HCT116 (cell line): Measurements from ENCODE around the gene TAX1BP1. TPM values are rescaled to one million over a fixed set of nuclear protein-coding genes. Genes with fewer than 3 reads are reported as not detected.

ENCODE experiments used
- ATAC-seq: fragments of 200-7000 bp; cut with Tn5 transposase; 2 replicates; pipeline ENCODE4 v1.9.1; 2020; ENCODE audit warnings: mild to moderate bottlenecking, moderate library complexity
- BruUV-seq: library from RNA; stranded (reverse); fragments of 400-500 nt; replicated peaks from 2 replicates; lab custom pipeline; 2021; lab: Mats Ljungman, UMichigan
- CTCF ChIA-PET: fragments of 300-600 bp; sonication (Branson Sonifier 250); formaldehyde crosslinking; loops from one replicate; lab custom pipeline; 2021; ENCODE audit warnings: antibody characterized with exemption; lab: Charles Lee
- POLR2A ChIA-PET: fragments of 300-600, 350-600 bp; sonication (Branson Sonifier 250); formaldehyde crosslinking; loops from one replicate; lab custom pipeline; 2021; ENCODE audit warnings: antibody characterized with exemption; lab: Charles Lee
- RAD21 ChIA-PET, 2 experiments: fragments of 300-600 bp; sonication (Branson Sonifier 250); formaldehyde crosslinking; loops; one replicate each; lab custom pipeline; 2023; ENCODE audit warnings: low total read pairs in 2 of 2; ENCODE audit not compliant: uncharacterized antibody in 2 of 2, unreplicated experiment in 2 of 2, low non-redundant PET in 1 of 2; lab: Charles Lee
- DNase-seq: peaks from one replicate; pipeline ENCODE4 v3.0.0-alpha.2; 2010; ENCODE audit warnings: low read depth, low spot score
- H2AFZ ChIP-seq: fragments of 200-600 bp; shearing (Covaris generic), sonication (generic); 2 replicates; pipeline ENCODE4 v1.6.1; 2017; ENCODE audit warnings: low read depth, mixed run types, mixed read lengths, antibody characterized with exemption, low read length; ENCODE audit not compliant: poor library complexity, severe bottlenecking
- H3K27ac ChIP-seq: 2 replicates; pipeline ENCODE4 v1.5.1; 2012; ENCODE audit warnings: low read depth, low read length
- H3K27me3 ChIP-seq: fragments of 200-600 bp; sonication (generic); 2 replicates; pipeline ENCODE4 v1.6.1; 2016; ENCODE audit warnings: mixed run types, low read length, mixed read lengths; ENCODE audit not compliant: insufficient read depth
- H3K36me3 ChIP-seq, 2 experiments: fragments of 200-500 bp in 1 of 2; fragments of 200-600 bp in 1 of 2; sonication (Bioruptor generic) in 1 of 2; sonication (generic) in 1 of 2; 2 replicates each; pipeline versions ENCODE4 v1.5.1 to v1.6.1; 2014 to 2016; ENCODE audit warnings: low read length in 2 of 2, inconsistent platforms in 1 of 2, mixed read lengths in 1 of 2, mixed run types in 1 of 2; ENCODE audit not compliant: insufficient read depth in 2 of 2, control insufficient read depth in 1 of 2
- H3K4me1 ChIP-seq, 2 experiments: fragments of 200-600 bp in 1 of 2; sonication (generic) in 1 of 2; 2 replicates each; pipeline versions ENCODE4 v1.5.1 to v1.6.1; 2012 to 2017; ENCODE audit warnings: low read length in 2 of 2, inconsistent platforms in 1 of 2, mild to moderate bottlenecking in 1 of 2, mixed read lengths in 1 of 2, mixed run types in 1 of 2, moderate library complexity in 1 of 2; ENCODE audit not compliant: insufficient read depth in 2 of 2, control insufficient read depth in 1 of 2
- H3K4me2 ChIP-seq: fragments of 200-600 bp; sonication (generic); 2 replicates; pipeline ENCODE4 v1.6.1; 2017; ENCODE audit warnings: mixed run types, low read length, mixed read lengths
- H3K4me3 ChIP-seq, 2 experiments: fragments of 200-600 bp in 1 of 2; sonication (generic) in 1 of 2; replicated peaks in 1 of 2; 2 replicates each; pipeline ENCODE4 v1.5.1; 2011 to 2016; ENCODE audit warnings: low read length in 2 of 2, control low read depth in 1 of 2, low read depth in 1 of 2, mild to moderate bottlenecking in 1 of 2, mixed read lengths in 1 of 2, mixed run types in 1 of 2
- H3K79me2 ChIP-seq: fragments of 200-600 bp; sonication (generic); 2 replicates; pipeline ENCODE4 v1.6.1; 2017; ENCODE audit warnings: mild to moderate bottlenecking, mixed run types, low read length, moderate library complexity, mixed read lengths; ENCODE audit not compliant: insufficient read depth
- H3K9ac ChIP-seq: fragments of 200-600 bp; sonication (generic); 2 replicates; pipeline ENCODE4 v1.6.1; 2016; ENCODE audit warnings: low read length, mixed read lengths
- H3K9me2 ChIP-seq: fragments of 200-600 bp; sonication (generic), shearing (Covaris generic); 2 replicates; pipeline ENCODE4 v1.6.1; 2017; ENCODE audit warnings: mixed run types, mild to moderate bottlenecking, moderate library complexity; ENCODE audit not compliant: insufficient read depth
- H3K9me3 ChIP-seq, 2 experiments: fragments of 200-500 bp in 1 of 2; fragments of 200-600 bp in 1 of 2; sonication (Bioruptor generic) in 1 of 2; sonication (generic) in 1 of 2; 2 replicates each; pipeline ENCODE4 v1.6.1; 2014 to 2017; ENCODE audit warnings: low read length in 2 of 2, mixed read lengths in 2 of 2, inconsistent platforms in 1 of 2, low read depth in 1 of 2, mild to moderate bottlenecking in 1 of 2, mixed run types in 1 of 2, moderate library complexity in 1 of 2; ENCODE audit not compliant: control insufficient read depth in 1 of 2, insufficient read depth in 1 of 2
- H4K20me1 ChIP-seq: fragments of 200-600 bp; sonication (generic), shearing (Covaris generic); 2 replicates; pipeline ENCODE4 v1.6.1; 2017; ENCODE audit warnings: mixed run types, mild to moderate bottlenecking, moderate library complexity; ENCODE audit not compliant: insufficient read depth
- EGR1 ChIP-seq: IDR thresholded peaks from 2 replicates; pipeline ENCODE4 v1.6.1; 2012; ENCODE audit warnings: low read depth
- EZH2phosphoT487 ChIP-seq: fragments of 200-600 bp; IDR thresholded peaks from 2 replicates; pipeline ENCODE4 v1.6.1; 2018; ENCODE audit warnings: antibody characterized with exemption, borderline replicate concordance
- JUND ChIP-seq: IDR thresholded peaks from 2 replicates; pipeline ENCODE4 v1.6.1; 2012
- SIN3A ChIP-seq: IDR thresholded peaks from 2 replicates; pipeline ENCODE4 v1.6.1; 2012; ENCODE audit warnings: low read depth
- TCF7L2 ChIP-seq: IDR thresholded peaks from 2 replicates; pipeline ENCODE4 v1.7.0; 2011; ENCODE audit warnings: borderline replicate concordance, inconsistent platforms; ENCODE audit not compliant: insufficient read depth, insufficient read length; ENCODE audit errors: extremely low read depth
- YY1 ChIP-seq: IDR thresholded peaks from 2 replicates; pipeline ENCODE4 v1.6.1; 2011; ENCODE audit warnings: low read length, low read depth, moderate library complexity, mild to moderate bottlenecking; ENCODE audit not compliant: insufficient replicate concordance; ENCODE audit errors: extremely low read depth
- ZNF274 ChIP-seq: fragments of 200-500 bp; sonication (Bioruptor generic); IDR thresholded peaks from 2 replicates; pipeline ENCODE4 v1.6.1; 2014; ENCODE audit warnings: mild to moderate bottlenecking, low read depth, low read length, inconsistent platforms
- intact Hi-C: fragments of 100-400 bp; cut with micrococcal nuclease; formaldehyde crosslinking; loops from 2 replicates; pipeline ENCODE4 v1.10.0; 2022
- total RNA-seq: library from RNA; stranded (reverse); gene quantifications from one replicate; pipeline ENCODE4 v1.2.1, GENCODE V29; 2021; ENCODE audit not compliant: unreplicated experiment
- TF ChIP-seq, protein P1 (sequence below): IDR thresholded peaks from 2 replicates; pipeline ENCODE4 v1.6.1; 2012; ENCODE audit warnings: low read depth
- TF ChIP-seq, protein P2 (sequence below), 3 experiments: fragments of 200-600 bp in 1 of 3; sonication (generic) in 1 of 3; IDR thresholded peaks in 2 of 3; conservative IDR thresholded peaks in 1 of 3; 2 replicates each; pipeline ENCODE4 v1.5.1; 2012 to 2017; ENCODE audit warnings: low read depth in 2 of 3, low read length in 2 of 3, antibody characterized with exemption in 1 of 3, borderline replicate concordance in 1 of 3, control low read depth in 1 of 3, mild to moderate bottlenecking in 1 of 3, mixed read lengths in 1 of 3, mixed run types in 1 of 3, moderate library complexity in 1 of 3; ENCODE audit not compliant: insufficient read depth in 1 of 3
- TF ChIP-seq, protein P3 (sequence below): IDR thresholded peaks from 2 replicates; pipeline ENCODE4 v1.6.1; 2012

Gene TAX1BP1
- total RNA-seq, 1 experiment from 2014 or later: 68.1 TPM

DNA sequence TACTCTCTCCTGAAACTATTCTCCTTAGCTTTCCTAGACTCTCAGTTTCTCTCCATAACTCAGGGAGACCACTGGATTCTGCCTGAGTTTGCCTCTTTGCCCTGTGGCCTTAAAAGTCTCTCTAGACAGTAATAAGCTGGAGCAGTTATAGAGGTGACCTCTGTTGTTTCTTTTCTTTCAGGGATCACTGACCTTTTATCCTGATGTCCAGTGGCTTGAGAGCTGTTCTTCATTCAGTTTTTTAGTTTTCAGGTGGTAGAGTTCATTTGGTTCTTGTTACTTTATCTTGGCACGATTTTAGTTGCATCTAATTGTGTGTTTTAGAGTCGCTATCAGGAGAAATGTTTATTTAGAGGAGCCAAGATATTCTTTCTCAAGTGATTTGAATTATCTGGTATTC lies 37.7 kb downstream of the TAX1BP1 start:
- no TSS peak for BruUV-seq
- Histone ChIP-seq H3K4me2 (no peak overlapping the region), H3K4me1 (no peaks in the 10 kb centered on the region; a peak in 1 of 4 replicates), H3K9me2 (no peaks in the 10 kb centered on the region), H3K9ac (no peak overlapping the region), H3K27me3 (no peaks in the 10 kb centered on the region), H3K4me3 (no peak overlapping the region), H3K36me3 (no peaks in the 10 kb centered on the region), H4K20me1 (no peaks in the 10 kb centered on the region), H3K9me3 (no peaks in the 10 kb centered on the region), H3K79me2 (peaks cover 16% of the 10 kb centered on the region; the same call in 1 of the 2 replicates), H2AFZ (no peak overlapping the region), H3K27ac (no peak overlapping the region)
- ChIA-PET RAD21 (interaction anchor here in 1 of 2 experiments (0.7 kb wide), 1 partner anchor 311 kb away, joined by 5 read pairs; no protein-coding TSS in a partner anchor), POLR2A (no interaction called here), CTCF (no interaction called here)
- ATAC-seq (no peak), DNase-seq (no peak)
- intact Hi-C loops: loop anchor here (10.0 kb wide), 1 partner anchor 193 kb away; no protein-coding TSS in a partner anchor
- no peak for TF ChIP-seq TCF7L2
- TF ChIP-seq SIN3A: no peak

- BruUV-seq: TSS peak; percentile 4
- TF ChIP-seq SIN3A: no peak
- TF ChIP-seq, protein P1, sequence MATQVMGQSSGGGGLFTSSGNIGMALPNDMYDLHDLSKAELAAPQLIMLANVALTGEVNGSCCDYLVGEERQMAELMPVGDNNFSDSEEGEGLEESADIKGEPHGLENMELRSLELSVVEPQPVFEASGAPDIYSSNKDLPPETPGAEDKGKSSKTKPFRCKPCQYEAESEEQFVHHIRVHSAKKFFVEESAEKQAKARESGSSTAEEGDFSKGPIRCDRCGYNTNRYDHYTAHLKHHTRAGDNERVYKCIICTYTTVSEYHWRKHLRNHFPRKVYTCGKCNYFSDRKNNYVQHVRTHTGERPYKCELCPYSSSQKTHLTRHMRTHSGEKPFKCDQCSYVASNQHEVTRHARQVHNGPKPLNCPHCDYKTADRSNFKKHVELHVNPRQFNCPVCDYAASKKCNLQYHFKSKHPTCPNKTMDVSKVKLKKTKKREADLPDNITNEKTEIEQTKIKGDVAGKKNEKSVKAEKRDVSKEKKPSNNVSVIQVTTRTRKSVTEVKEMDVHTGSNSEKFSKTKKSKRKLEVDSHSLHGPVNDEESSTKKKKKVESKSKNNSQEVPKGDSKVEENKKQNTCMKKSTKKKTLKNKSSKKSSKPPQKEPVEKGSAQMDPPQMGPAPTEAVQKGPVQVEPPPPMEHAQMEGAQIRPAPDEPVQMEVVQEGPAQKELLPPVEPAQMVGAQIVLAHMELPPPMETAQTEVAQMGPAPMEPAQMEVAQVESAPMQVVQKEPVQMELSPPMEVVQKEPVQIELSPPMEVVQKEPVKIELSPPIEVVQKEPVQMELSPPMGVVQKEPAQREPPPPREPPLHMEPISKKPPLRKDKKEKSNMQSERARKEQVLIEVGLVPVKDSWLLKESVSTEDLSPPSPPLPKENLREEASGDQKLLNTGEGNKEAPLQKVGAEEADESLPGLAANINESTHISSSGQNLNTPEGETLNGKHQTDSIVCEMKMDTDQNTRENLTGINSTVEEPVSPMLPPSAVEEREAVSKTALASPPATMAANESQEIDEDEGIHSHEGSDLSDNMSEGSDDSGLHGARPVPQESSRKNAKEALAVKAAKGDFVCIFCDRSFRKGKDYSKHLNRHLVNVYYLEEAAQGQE: no peak
- TF ChIP-seq JUND: no peak
- TF ChIP-seq, protein P2, sequence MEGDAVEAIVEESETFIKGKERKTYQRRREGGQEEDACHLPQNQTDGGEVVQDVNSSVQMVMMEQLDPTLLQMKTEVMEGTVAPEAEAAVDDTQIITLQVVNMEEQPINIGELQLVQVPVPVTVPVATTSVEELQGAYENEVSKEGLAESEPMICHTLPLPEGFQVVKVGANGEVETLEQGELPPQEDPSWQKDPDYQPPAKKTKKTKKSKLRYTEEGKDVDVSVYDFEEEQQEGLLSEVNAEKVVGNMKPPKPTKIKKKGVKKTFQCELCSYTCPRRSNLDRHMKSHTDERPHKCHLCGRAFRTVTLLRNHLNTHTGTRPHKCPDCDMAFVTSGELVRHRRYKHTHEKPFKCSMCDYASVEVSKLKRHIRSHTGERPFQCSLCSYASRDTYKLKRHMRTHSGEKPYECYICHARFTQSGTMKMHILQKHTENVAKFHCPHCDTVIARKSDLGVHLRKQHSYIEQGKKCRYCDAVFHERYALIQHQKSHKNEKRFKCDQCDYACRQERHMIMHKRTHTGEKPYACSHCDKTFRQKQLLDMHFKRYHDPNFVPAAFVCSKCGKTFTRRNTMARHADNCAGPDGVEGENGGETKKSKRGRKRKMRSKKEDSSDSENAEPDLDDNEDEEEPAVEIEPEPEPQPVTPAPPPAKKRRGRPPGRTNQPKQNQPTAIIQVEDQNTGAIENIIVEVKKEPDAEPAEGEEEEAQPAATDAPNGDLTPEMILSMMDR (IDR thresholded peaks at IDR 0.05 in 2 of 3, conservative IDR thresholded peaks at IDR 0.05 in 1 of 3; ENCODE audit: borderline replicate concordance in 1 of 3, insufficient read depth in 1 of 3, low read depth in 2 of 3, low read length in 2 of 3): no peak
- no peak for TF ChIP-seq EZH2phosphoT487
- TF ChIP-seq TCF7L2: no peak
- TF ChIP-seq EGR1: no peak
- TF ChIP-seq YY1: no peak
- TF ChIP-seq, protein P3, sequence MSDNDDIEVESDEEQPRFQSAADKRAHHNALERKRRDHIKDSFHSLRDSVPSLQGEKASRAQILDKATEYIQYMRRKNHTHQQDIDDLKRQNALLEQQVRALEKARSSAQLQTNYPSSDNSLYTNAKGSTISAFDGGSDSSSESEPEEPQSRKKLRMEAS: no peak
- no peak for TF ChIP-seq ZNF274
- TF ChIP-seq, all 23 proteins: peak for 0
- intact Hi-C loops: loop anchor here (5.0 to 10.0 kb wide), 2 partner anchors 142 to 195 kb away; no protein-coding TSS in a partner anchor
- no peaks in the 10 kb centered on the region for H3K27me3 ChIP-seq
- POLR2A ChIA-PET: no interaction called here
- no peak overlapping the region for H3K27ac ChIP-seq
- RAD21 ChIA-PET: no interaction called here
- H3K79me2 ChIP-seq: peaks cover 23% of the 10 kb centered on the region; the same call in 1 of the 2 replicates
- H2AFZ ChIP-seq: no peak overlapping the region
- DNase-seq: no peak
- no peaks in the 10 kb centered on the region for H3K9me2 ChIP-seq
- CTCF ChIA-PET: no interaction called here
- peaks cover 4 to 13% of the 10 kb centered on the region in 2 experiments; a peak in 3 of 4 replicates for H3K4me1 ChIP-seq
- no peak overlapping the region for H3K9ac ChIP-seq
- H4K20me1 ChIP-seq: no peaks in the 10 kb centered on the region
- no peak for ATAC-seq
- H3K4me2 ChIP-seq: no peak overlapping the region
- no peak overlapping the region for H3K4me3 ChIP-seq
- H3K9me3 ChIP-seq: no peaks in the 10 kb centered on the region
- H3K36me3 ChIP-seq: no peaks in the 10 kb centered on the region
These were observed 39.9 kb downstream of the TAX1BP1 start for GRCh38 chr7:27779873-27780272.
